OCI-LY7 (cell line): Measurements from ENCODE around the gene GMDS. TPM values are rescaled to one million over a fixed set of nuclear protein-coding genes. Genes with fewer than 3 reads are reported as not detected.

Experiments used
- BruUV-seq: library from RNA; stranded (reverse); fragments of 400-500 nt; replicated peaks from 2 replicates; lab custom pipeline; 2021; lab: Mats Ljungman, UMichigan
- CTCF ChIA-PET: fragments of 300-600 bp; sonication (Branson Sonifier 250); formaldehyde crosslinking; loops from one replicate; lab custom pipeline; 2022; ENCODE audit warnings: antibody characterized with exemption; ENCODE audit not compliant: unreplicated experiment; lab: Charles Lee
- POLR2A ChIA-PET: fragments of 300-600 bp; sonication (Branson Sonifier 250); formaldehyde crosslinking; loops from one replicate; lab custom pipeline; 2022; ENCODE audit warnings: antibody characterized with exemption; lab: Charles Lee
- DNase-seq: peaks from one replicate; pipeline ENCODE4 v3.0.0-alpha.2; 2015; ENCODE audit warnings: low spot score
- H2AFZ ChIP-seq: fragments of 200-600 bp; sonication (generic), shearing (Covaris generic); 2 replicates; pipeline ENCODE4 v1.6.1; 2014; ENCODE audit warnings: mild to moderate bottlenecking, antibody characterized with exemption, low read length, moderate library complexity
- H3K27ac ChIP-seq: fragments of 200-600 bp; sonication (generic); 2 replicates; pipeline ENCODE4 v1.5.1; 2014; ENCODE audit warnings: mixed run types, low read depth, mild to moderate bottlenecking, moderate library complexity, low read length, inconsistent platforms; ENCODE audit not compliant: poor library complexity, severe bottlenecking
- H3K36me3 ChIP-seq: fragments of 200-600 bp; sonication (generic); 2 replicates; pipeline ENCODE4 v1.6.1; 2014; ENCODE audit warnings: mild to moderate bottlenecking, antibody characterized with exemption, low read length, moderate library complexity, mixed read lengths; ENCODE audit not compliant: insufficient read depth
- H3K4me1 ChIP-seq: fragments of 200-600 bp; sonication (generic); 2 replicates; pipeline ENCODE4 v1.5.1; 2014; ENCODE audit warnings: mild to moderate bottlenecking, low read length; ENCODE audit not compliant: insufficient read depth, poor library complexity, severe bottlenecking
- H3K4me2 ChIP-seq: fragments of 200-600 bp; sonication (generic); 2 replicates; pipeline ENCODE4 v1.6.1; 2014; ENCODE audit warnings: mild to moderate bottlenecking, low read length
- H3K4me3 ChIP-seq: fragments of 200-600 bp; sonication (generic); 2 replicates; pipeline ENCODE4 v1.5.1; 2014; ENCODE audit warnings: mild to moderate bottlenecking, low read depth, low read length; ENCODE audit not compliant: poor library complexity, severe bottlenecking
- H3K79me2 ChIP-seq: fragments of 200-600 bp; sonication (generic); 2 replicates; pipeline ENCODE4 v1.6.1; 2016; ENCODE audit warnings: low read depth, mild to moderate bottlenecking, low read length, moderate library complexity, mixed read lengths; ENCODE audit not compliant: insufficient read depth
- H3K9me2 ChIP-seq: fragments of 200-600 bp; sonication (generic); 2 replicates; pipeline ENCODE4 v1.6.1; 2016; ENCODE audit warnings: mild to moderate bottlenecking, low read length, mixed read lengths; ENCODE audit not compliant: insufficient read depth
- H3K9me3 ChIP-seq: fragments of 200-600 bp; sonication (generic); 2 replicates; pipeline ENCODE4 v1.6.1; 2014; ENCODE audit warnings: mild to moderate bottlenecking, mixed run types, low read length, mixed read lengths
- H4K20me1 ChIP-seq: fragments of 200-600 bp; sonication (generic); 2 replicates; pipeline ENCODE4 v1.6.1; 2014; ENCODE audit warnings: mild to moderate bottlenecking, antibody characterized with exemption, low read length, moderate library complexity, mixed read lengths; ENCODE audit not compliant: insufficient read depth
- CTCF ChIP-seq: fragments of 200-600 bp; sonication (generic); conservative IDR thresholded peaks from 2 replicates; pipeline ENCODE4 v1.5.1; 2014; ENCODE audit warnings: mild to moderate bottlenecking, antibody characterized with exemption, low read length, moderate library complexity, mixed read lengths
- EZH2phosphoT487 ChIP-seq: fragments of 200-600 bp; sonication (generic); IDR thresholded peaks from 2 replicates; pipeline ENCODE4 v1.6.1; 2018; ENCODE audit warnings: low read depth, borderline replicate concordance, mild to moderate bottlenecking, mixed run types, antibody characterized with exemption, low read length, moderate library complexity, mixed read lengths
- intact Hi-C: fragments of 100-400 bp; cut with micrococcal nuclease; formaldehyde crosslinking; loops from one replicate; pipeline ENCODE4 v1.10.0; 2022; ENCODE audit not compliant: unreplicated experiment
- total RNA-seq, 2 experiments: library from RNA; depleted of rRNA in 1 of 2; stranded (reverse); fragments of >200 nt in 1 of 2; shearing (Covaris generic) in 1 of 2; gene quantifications; 2 replicates each; pipeline ENCODE4 v1.2.3, GENCODE V29; 2014 to 2022

GMDS gene
- total RNA-seq, 2 experiments from 2014 or later = 9.9 to 26.8 TPM

- H3K4me1 ChIP-seq = no peaks in the 10 kb centered on the region
- no peaks in the 10 kb centered on the region for H4K20me1 ChIP-seq
- TF ChIP-seq EZH2phosphoT487 (no peak), CTCF (peak; percentile 81)
- H3K27ac ChIP-seq = no peak overlapping the region
- no TSS peak for BruUV-seq
- H3K79me2 ChIP-seq = no peaks in the 10 kb centered on the region
- no peaks in the 10 kb centered on the region for H3K9me3 ChIP-seq
- peak; percentile 38 for DNase-seq
- no peaks in the 10 kb centered on the region for H3K9me2 ChIP-seq
- H3K36me3 ChIP-seq = no peaks in the 10 kb centered on the region
- H2AFZ ChIP-seq = no peak overlapping the region
- intact Hi-C loops = loop anchor here (2.0 to 10.0 kb wide), 2 partner anchors 309 to 499 kb away; no protein-coding TSS in a partner anchor
- ChIA-PET POLR2A (interaction anchor here (0.9 kb wide), 1 partner anchor 9 kb away, joined by 4 read pairs; no protein-coding TSS in a partner anchor), CTCF (no interaction called here)
- H3K4me2 ChIP-seq = no peak overlapping the region; the same call in 1 of the 2 replicates
- H3K4me3 ChIP-seq = no peak overlapping the region
These were observed 141.5 kb downstream of the GMDS start for GRCh38 chr6:2103765-2104523.

- Histone ChIP-seq H3K4me2 (no peak overlapping the region), H3K79me2 (no peaks in the 10 kb centered on the region), H2AFZ (no peak overlapping the region), H3K4me3 (no peak overlapping the region), H3K4me1 (no peaks in the 10 kb centered on the region), H4K20me1 (no peaks in the 10 kb centered on the region), H3K9me3 (no peaks in the 10 kb centered on the region), H3K27ac (no peak overlapping the region), H3K9me2 (no peaks in the 10 kb centered on the region), H3K36me3 (no peaks in the 10 kb centered on the region)
- POLR2A ChIA-PET = no interaction called here
- BruUV-seq = no TSS peak
- CTCF ChIA-PET = no interaction called here
- DNase-seq = no peak
- TF ChIP-seq EZH2phosphoT487 = no peak
- no peak for TF ChIP-seq CTCF
- intact Hi-C loops = loop anchor here (10.0 kb wide), 1 partner anchor 308 kb away; no protein-coding TSS in a partner anchor
These were observed 142.4 kb downstream of the GMDS start for GRCh38 chr6:2102966-2103365.

- no peaks in the 10 kb centered on the region for H3K9me2 ChIP-seq
- H3K4me1 ChIP-seq = no peaks in the 10 kb centered on the region
- no peaks in the 10 kb centered on the region for H3K36me3 ChIP-seq
- BruUV-seq = no TSS peak
- no peak overlapping the region for H3K4me3 ChIP-seq
- TF ChIP-seq CTCF (no peak), EZH2phosphoT487 (no peak)
- H3K27ac ChIP-seq = no peak overlapping the region
- no peaks in the 10 kb centered on the region for H3K9me3 ChIP-seq
- H2AFZ ChIP-seq = no peak overlapping the region
- intact Hi-C loops = loop anchor here (10.0 kb wide), 1 partner anchor 308 kb away; no protein-coding TSS in a partner anchor
- ChIA-PET POLR2A (no interaction called here), CTCF (no interaction called here)
- H4K20me1 ChIP-seq = no peaks in the 10 kb centered on the region
- no peak for DNase-seq
- H3K79me2 ChIP-seq = no peaks in the 10 kb centered on the region
- H3K4me2 ChIP-seq = no peak overlapping the region
These were observed 143.0 kb downstream of the GMDS start for GRCh38 chr6:2102316-2102883.
